ENCODE results near the gene TSNAX.

Gene TSNAX

GRCh38 chr1:231603598-231604275 lies 75.3 kb downstream of the TSNAX start:
- DNase-seq: peak; percentile 34 to 71

- no peak for DNase-seq
These were observed 75.8 kb downstream of the TSNAX start for GRCh38 chr1:231604276-231604621.

- no peak for DNase-seq
These were observed 77.0 kb downstream of the TSNAX start for GRCh38 chr1:231605149-231606100.

GRCh38 chr1:231606712-231607111 lies 78.2 kb downstream of the TSNAX start:
- no peak for DNase-seq

GRCh38 chr1:231610388-231610787 lies 81.9 kb downstream of the TSNAX start:
- no peak for DNase-seq

- no peak for DNase-seq
These were observed 82.6 kb downstream of the TSNAX start for GRCh38 chr1:231611111-231611510.

GRCh38 chr1:231611851-231612250 lies 83.4 kb downstream of the TSNAX start:
- no peak for DNase-seq

GRCh38 chr1:231612393-231613089 lies 84.1 kb downstream of the TSNAX start:
- peak; percentile 60 to 64 for DNase-seq

- DNase-seq: no peak
These were observed 85.2 kb downstream of the TSNAX start for GRCh38 chr1:231613419-231614349.
